GM12873 (cell line): ENCODE results near the gene PRR35.
A peak's percentile ranks its signal among the peaks of the same experiment; 100 is the strongest.

Source experiments
- CTCF ChIP-seq: IDR thresholded peaks from 2 replicates; pipeline ENCODE4 v1.5.1; 2012; ENCODE audit warnings: low read depth, mild to moderate bottlenecking, moderate library complexity, low read length, control low read depth; ENCODE audit not compliant: insufficient read depth; ENCODE audit errors: missing control alignments

PRR35 gene

GRCh38 chr16:598823-599739 is 38.9 kb downstream of the PRR35 start:
- TF ChIP-seq CTCF = no peak

GRCh38 chr16:600781-601180 is 40.6 kb downstream of the PRR35 start:
- TF ChIP-seq CTCF = peak; percentile 36

- TF ChIP-seq CTCF = no peak
These were observed 43.7 kb downstream of the PRR35 start for GRCh38 chr16:603933-604332.

- TF ChIP-seq CTCF = no peak
These were observed 46.6 kb downstream of the PRR35 start for GRCh38 chr16:606656-607307.

- no peak for TF ChIP-seq CTCF
These were observed 47.8 kb downstream of the PRR35 start for GRCh38 chr16:608019-608418.

- TF ChIP-seq CTCF = no peak
These were observed 49.1 kb downstream of the PRR35 start for GRCh38 chr16:609316-609715.

- TF ChIP-seq CTCF = no peak
These were observed 49.8 kb downstream of the PRR35 start for GRCh38 chr16:609984-610383.
